ENCODE measurements around the gene ATIC.

- TF ChIP-seq CTCF (conservative IDR thresholded peaks at IDR 0.05 in 1 of 2, IDR thresholded peaks at IDR 0.05 in 1 of 2; ENCODE audit: low read depth in 1 of 2, low read length in 2 of 2), result no peak
- no peak for TF ChIP-seq EZH2 (IDR thresholded peaks at IDR 0.05; ENCODE audit: low read length, missing control alignments)
Measured at GRCh38 chr2:215386566-215386965, 74.7 kb downstream of the ATIC start.
